Measurements from ENCODE around the gene AVEN. TPM values are rescaled to one million over a fixed set of nuclear protein-coding genes. Genes with fewer than 3 reads are reported as not detected.
A peak's percentile ranks its signal among the peaks of the same experiment; 100 is the strongest.

The AVEN gene, protein sequence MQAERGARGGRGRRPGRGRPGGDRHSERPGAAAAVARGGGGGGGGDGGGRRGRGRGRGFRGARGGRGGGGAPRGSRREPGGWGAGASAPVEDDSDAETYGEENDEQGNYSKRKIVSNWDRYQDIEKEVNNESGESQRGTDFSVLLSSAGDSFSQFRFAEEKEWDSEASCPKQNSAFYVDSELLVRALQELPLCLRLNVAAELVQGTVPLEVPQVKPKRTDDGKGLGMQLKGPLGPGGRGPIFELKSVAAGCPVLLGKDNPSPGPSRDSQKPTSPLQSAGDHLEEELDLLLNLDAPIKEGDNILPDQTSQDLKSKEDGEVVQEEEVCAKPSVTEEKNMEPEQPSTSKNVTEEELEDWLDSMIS
- 10 to 100 TPM; 12.9 to 18.9 TPM for total RNA-seq

DNA sequence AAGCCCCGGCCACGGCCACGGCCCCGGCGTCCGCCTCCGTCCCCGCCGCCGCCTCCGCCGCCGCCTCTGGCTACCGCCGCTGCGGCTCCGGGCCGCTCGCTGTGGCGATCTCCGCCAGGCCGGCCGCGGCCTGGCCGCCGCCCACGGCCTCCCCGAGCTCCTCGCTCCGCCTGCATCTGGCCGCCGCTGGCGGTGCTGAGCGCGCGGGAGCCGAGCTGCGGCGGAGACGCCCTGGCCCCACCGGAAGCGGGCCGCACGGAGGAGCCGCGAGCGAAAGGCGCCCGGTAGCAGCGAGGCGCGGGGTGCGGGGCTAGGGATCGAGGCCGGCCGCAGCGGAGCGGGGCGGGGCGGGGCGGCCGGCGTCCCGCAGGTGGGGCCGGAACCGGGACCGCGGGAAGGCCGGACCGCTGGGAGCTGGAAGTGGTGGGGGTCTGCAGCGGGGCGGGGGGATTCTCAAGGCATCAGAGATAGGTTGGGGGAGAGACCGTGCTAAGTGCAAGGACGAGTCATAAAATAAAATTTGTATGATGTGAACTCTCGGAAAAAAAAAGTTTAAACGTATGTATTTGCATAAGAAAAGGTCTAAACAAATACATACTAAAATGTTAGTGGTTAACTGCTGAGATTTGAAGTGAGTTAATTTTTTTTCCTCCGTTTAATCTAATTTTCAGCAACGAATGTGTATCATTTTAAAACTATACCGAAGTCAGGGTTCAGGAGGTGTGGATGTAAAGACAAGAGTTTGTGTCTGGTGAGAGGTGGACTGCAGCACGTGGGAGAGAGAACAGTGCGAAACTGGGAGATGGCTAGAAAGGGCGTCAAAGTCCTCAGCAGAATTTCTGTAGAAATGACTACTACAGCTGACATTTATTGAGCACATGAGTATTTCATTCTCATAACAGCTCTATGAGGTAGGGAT is at the start of gene AVEN:
TSS of gene AVEN (minus strand) at position 334 of the 919 bp plus-strand sequence. CDS start at position 176, 158 bp downstream.
- TF ChIP-seq, protein P1, sequence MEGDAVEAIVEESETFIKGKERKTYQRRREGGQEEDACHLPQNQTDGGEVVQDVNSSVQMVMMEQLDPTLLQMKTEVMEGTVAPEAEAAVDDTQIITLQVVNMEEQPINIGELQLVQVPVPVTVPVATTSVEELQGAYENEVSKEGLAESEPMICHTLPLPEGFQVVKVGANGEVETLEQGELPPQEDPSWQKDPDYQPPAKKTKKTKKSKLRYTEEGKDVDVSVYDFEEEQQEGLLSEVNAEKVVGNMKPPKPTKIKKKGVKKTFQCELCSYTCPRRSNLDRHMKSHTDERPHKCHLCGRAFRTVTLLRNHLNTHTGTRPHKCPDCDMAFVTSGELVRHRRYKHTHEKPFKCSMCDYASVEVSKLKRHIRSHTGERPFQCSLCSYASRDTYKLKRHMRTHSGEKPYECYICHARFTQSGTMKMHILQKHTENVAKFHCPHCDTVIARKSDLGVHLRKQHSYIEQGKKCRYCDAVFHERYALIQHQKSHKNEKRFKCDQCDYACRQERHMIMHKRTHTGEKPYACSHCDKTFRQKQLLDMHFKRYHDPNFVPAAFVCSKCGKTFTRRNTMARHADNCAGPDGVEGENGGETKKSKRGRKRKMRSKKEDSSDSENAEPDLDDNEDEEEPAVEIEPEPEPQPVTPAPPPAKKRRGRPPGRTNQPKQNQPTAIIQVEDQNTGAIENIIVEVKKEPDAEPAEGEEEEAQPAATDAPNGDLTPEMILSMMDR (IDR thresholded peaks at IDR 0.05): no peak
- H3K4me3 ChIP-seq: peak within 1 kb of the TSS; percentile 70 to 76
- H3K27ac ChIP-seq: peak within 1 kb of the TSS; percentile 82 to 92
- no peaks in the 10 kb centered on the region for H3K36me3 ChIP-seq
- H3K4me1 ChIP-seq: peaks cover 0 to 14% of the 10 kb centered on the region in 2 donors
- no peaks in the 10 kb centered on the region for H3K9me3 ChIP-seq
- DNase-seq (ENCODE audit: low spot score): no peak
- no peaks in the 10 kb centered on the region for H3K27me3 ChIP-seq

DNA sequence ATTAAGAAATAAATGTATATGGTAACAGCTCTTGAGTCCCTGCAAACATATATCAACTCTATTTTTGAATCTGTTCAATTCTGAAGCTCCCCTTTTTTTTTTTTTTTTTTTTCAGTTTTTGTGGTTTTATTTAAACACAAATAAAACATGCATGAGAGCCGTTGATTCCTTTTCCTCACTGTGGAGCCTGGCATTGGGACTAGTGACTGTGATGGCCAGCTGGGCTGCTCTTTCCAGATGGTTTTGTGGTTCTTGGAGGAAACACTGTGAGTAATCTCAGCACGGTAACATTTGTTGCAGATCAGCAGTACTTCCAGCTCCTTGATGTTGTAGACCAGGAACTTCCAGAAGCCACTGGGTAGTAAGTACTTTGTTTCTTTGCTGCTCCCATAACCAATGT is 46.7 kb upstream of the AVEN start:
- Histone ChIP-seq H3K4me3 (no peak overlapping the region), H3K36me3 (peaks cover 27% of the 10 kb centered on the region), H3K27ac (no peak overlapping the region), H3K4me1 (no peaks in the 10 kb centered on the region), H3K9me3 (no peaks in the 10 kb centered on the region), H3K27me3 (no peaks in the 10 kb centered on the region)
- TF ChIP-seq, protein P1 (IDR thresholded peaks at IDR 0.05): no peak
- DNase-seq (ENCODE audit: low spot score): no peak

DNA sequence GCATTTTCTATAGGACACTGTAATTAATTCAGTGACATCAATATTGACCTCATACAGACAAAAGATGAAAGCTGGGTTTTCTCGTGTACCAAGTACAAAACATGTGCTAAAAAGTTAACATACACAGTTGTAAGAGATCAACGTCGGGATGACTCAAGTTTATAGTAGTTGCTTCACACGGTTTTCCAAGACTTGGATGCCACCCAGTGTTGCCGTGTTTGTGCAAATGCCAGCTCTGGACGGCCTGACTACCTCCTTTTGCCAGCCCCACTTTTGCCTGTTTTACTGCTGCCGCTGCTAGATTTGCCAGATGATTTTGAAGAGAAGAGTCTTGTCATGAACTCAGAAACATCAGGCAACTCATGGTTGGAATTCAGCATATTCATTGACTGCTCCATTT is 45.1 kb upstream of the AVEN start:
- peaks cover 21% of the 10 kb centered on the region for H3K36me3 ChIP-seq
- H3K27me3 ChIP-seq: no peaks in the 10 kb centered on the region
- H3K4me3 ChIP-seq: no peak overlapping the region
- no peaks in the 10 kb centered on the region for H3K4me1 ChIP-seq
- no peaks in the 10 kb centered on the region for H3K9me3 ChIP-seq
- TF ChIP-seq, protein P1 (IDR thresholded peaks at IDR 0.05): no peak
- no peak overlapping the region for H3K27ac ChIP-seq
- DNase-seq (ENCODE audit: low spot score): no peak

DNA sequence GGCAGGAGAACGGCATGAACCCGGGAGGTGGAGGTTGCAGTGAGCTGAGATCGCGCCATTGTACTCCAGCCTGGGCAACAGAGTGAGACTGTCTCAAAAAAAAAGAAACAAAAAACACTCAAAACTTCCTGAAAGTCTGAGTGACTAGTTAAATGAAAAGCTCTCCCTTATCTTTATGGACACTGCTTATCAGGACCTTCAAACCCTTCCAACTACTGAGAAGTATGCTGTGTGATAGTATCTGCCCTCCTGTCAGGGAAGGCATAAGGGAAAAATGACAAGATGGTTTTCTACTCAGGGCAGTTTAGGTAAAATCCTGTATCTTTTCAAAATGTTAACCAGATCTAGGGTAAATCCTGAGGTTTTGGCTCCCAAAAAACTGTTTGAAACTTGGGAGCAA is 40.9 kb upstream of the AVEN start:
- Histone ChIP-seq H3K27me3 (no peaks in the 10 kb centered on the region), H3K36me3 (peaks cover 13% of the 10 kb centered on the region), H3K9me3 (no peaks in the 10 kb centered on the region), H3K4me1 (no peaks in the 10 kb centered on the region), H3K27ac (no peak overlapping the region), H3K4me3 (no peak overlapping the region)
- DNase-seq (ENCODE audit: low spot score): no peak
- TF ChIP-seq, protein P1 (IDR thresholded peaks at IDR 0.05): no peak

DNA sequence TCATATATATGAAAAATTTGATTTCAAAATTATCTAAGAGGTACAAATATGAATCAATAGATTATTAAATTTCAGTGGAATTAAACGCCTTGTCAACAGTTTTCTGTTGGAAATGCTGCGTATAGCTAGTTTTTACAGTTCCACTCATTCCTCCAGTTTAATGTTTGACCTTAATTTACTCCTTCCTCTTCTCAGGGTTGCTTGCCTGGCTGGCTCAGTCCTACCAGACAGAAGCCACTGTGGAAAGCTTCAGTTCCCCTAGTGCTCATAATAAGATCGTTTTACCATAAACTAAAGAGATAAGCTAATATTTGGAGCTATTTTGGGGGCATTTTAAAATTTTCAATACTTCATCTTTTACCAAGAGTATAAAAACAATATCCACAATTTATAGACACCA is 39.9 kb upstream of the AVEN start:
- TF ChIP-seq, protein P1 (IDR thresholded peaks at IDR 0.05): no peak
- H3K9me3 ChIP-seq: no peaks in the 10 kb centered on the region
- no peaks in the 10 kb centered on the region for H3K27me3 ChIP-seq
- H3K4me1 ChIP-seq: no peaks in the 10 kb centered on the region
- no peak overlapping the region for H3K27ac ChIP-seq
- H3K36me3 ChIP-seq: peaks cover 9% of the 10 kb centered on the region
- no peak for DNase-seq (ENCODE audit: low spot score)
- no peak overlapping the region for H3K4me3 ChIP-seq

Data from right atrium auricular region (tissue), 2 donors.